BLaER1 (cell line): ENCODE data around the gene IVD.

Source experiments
- H3K27ac ChIP-seq: shearing (Covaris generic); formaldehyde crosslinking; 2 replicates; pipeline ENCODE4 v1.8.1; 2022
- H3K27me3 ChIP-seq: shearing (Covaris generic); formaldehyde crosslinking; 2 replicates; pipeline ENCODE4 v1.8.1; 2022
- H3K36me3 ChIP-seq: shearing (Covaris generic); formaldehyde crosslinking; 2 replicates; pipeline ENCODE4 v1.8.1; 2022
- H3K4me1 ChIP-seq: shearing (Covaris generic); formaldehyde crosslinking; 2 replicates; pipeline ENCODE4 v1.8.1; 2022
- H3K4me2 ChIP-seq: shearing (Covaris generic); formaldehyde crosslinking; 2 replicates; pipeline ENCODE4 v1.8.1; 2022
- H3K4me3 ChIP-seq: shearing (Covaris generic); formaldehyde crosslinking; 2 replicates; pipeline ENCODE4 v1.8.1; 2022
- H3K9ac ChIP-seq: shearing (Covaris generic); formaldehyde crosslinking; 2 replicates; pipeline ENCODE4 v1.8.1; 2022
- H3K9me3 ChIP-seq: shearing (Covaris generic); formaldehyde crosslinking; 2 replicates; pipeline ENCODE4 v1.8.1; 2022
- H4K20me1 ChIP-seq: shearing (Covaris generic); formaldehyde crosslinking; 2 replicates; pipeline ENCODE4 v1.8.1; 2022
- Cebpa-rat ChIP-seq: shearing (Covaris generic); IDR thresholded peaks from 2 replicates; pipeline ENCODE4 v1.8.1; 2022

The IVD gene

DNA sequence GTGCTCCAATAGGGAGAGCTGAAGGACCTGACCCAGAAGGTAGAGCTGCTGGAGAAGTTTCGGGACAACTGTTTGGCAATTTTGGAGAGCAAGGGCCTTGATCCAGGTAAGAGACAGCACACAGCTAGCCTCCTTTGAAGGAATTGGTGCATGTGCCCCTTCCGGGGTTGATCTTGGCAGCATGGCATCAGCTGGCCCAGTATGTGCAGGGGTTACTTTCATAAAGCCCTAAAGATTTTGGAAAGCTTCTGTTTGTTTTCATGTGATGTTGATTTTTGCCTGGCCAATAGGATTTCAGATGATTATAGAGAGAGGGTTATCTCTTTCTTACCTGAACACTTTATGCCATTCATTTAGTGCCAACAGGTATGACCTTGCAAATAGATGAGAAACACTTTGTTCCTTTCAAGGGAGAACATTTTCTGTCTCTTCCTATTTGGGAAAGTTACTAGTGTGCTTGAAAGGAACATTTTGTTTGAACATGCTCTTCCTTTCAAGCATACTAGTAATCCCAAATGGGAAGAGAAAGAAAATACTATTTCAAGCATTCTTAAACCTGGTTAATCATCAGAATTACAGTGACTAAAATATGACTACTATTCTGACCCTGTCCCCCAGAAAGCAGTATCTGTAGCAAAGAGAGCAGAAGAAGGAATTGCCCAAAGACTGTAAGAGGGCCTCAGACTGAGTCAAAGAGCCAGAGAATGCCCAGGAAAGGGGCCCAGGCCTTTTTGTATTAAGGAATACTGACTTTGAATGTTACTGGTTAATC lies 15.6 kb upstream of the IVD start:
- no peak overlapping the region for H3K9ac ChIP-seq
- no peaks in the 10 kb centered on the region for H4K20me1 ChIP-seq
- peaks cover 100% of the 10 kb centered on the region for H3K36me3 ChIP-seq
- peaks cover 20% of the 10 kb centered on the region for H3K4me1 ChIP-seq
- no peak overlapping the region for H3K4me2 ChIP-seq
- TF ChIP-seq Cebpa-rat = no peak
- no peak overlapping the region for H3K27ac ChIP-seq
- H3K4me3 ChIP-seq = no peak overlapping the region
- H3K9me3 ChIP-seq = peaks cover 30% of the 10 kb centered on the region
- H3K27me3 ChIP-seq = no peaks in the 10 kb centered on the region

DNA sequence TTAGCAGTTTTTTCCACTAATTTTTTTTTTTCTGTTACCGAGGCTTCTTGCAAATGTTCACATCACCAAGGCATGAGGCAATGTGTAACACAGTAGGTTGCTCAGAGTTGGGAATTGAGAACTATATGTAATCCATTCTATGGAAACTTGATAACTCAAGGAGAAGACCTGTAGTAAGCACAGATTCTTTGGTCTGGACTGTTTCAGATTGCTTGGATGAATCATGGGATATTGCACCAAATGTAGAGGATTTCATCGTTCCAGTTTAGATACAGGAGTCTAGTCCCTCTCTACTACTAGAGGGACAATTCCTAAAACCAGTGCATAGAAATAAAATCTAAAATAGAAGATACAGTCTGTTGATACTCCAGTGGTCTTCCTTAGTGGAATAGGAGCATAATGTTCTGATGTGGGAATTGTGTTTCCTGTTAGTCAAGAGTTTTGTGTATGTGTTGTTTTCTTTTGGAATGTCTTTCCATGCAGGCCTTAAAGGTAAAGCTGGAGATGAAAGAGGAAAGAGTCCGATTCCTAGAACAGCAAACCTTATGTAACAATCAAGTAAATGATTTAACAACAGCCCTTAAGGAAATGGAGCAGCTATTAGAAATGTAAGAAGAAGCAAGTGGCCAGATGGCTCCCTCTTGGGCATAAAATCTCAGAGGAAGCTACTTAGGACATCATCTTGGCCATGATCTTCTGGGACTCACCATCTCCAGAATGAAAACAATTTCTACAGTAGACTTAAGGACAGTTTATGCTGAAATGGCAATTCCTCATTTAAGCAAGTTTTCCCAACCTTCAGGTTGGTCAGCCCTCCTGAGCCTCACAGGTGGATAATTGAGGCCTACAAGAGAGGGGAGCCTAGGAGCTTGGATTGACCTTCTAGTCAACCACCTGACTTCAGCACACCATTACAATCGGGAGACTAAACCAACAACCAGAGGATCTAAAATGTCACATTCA lies 12.3 kb upstream of the IVD start:
- H3K9me3 ChIP-seq = peaks cover 2% of the 10 kb centered on the region; the same call in 1 of the 2 replicates
- H3K27ac ChIP-seq = no peak overlapping the region
- peaks cover 20% of the 10 kb centered on the region for H3K4me1 ChIP-seq
- H3K4me3 ChIP-seq = no peak overlapping the region
- H3K4me2 ChIP-seq = no peak overlapping the region
- H3K36me3 ChIP-seq = peaks cover 82% of the 10 kb centered on the region
- no peak for TF ChIP-seq Cebpa-rat
- H3K27me3 ChIP-seq = no peaks in the 10 kb centered on the region
- no peaks in the 10 kb centered on the region for H4K20me1 ChIP-seq
- H3K9ac ChIP-seq = no peak overlapping the region

DNA sequence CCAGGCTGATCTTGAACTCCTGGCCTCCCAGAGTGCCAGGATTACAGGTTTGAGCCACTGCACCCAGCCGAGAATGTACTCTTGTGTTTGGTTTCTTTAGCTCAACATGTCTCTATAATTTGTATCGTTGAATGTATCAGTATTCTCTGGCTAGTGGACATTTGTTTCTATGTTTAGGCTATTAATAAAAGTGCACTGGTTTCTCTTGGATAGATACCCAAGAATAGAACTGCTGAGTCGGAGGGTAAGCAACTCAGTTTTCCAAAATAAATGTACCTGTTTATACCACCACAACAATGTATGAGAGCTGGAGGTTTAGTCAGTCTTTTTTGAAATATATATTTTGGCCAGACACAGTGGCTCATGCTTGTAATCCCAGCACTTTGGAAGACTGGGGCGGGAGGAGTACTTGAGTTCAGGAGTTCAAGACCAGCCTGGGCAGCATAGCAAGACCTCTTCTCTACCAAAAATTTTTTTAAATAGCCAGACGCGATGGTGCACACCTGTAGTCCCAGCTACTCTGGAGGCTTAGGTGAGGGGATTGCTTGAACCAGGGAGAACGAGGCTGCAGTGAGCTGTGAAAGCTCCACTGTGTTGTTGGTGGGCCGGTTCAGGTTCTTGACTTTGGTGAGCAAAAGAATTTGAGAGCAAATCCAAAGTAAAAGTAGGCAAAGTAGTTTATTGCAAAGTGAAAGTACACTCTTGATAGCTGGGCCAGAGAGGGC lies 7.7 kb upstream of the IVD start:
- Histone ChIP-seq H3K9ac (peak overlapping the region; percentile 27; the same call in 1 of the 2 replicates), H3K27me3 (no peaks in the 10 kb centered on the region), H3K4me3 (no peak overlapping the region), H3K4me1 (peaks cover 26% of the 10 kb centered on the region), H3K9me3 (no peaks in the 10 kb centered on the region), H3K27ac (peak overlapping the region; percentile 67), H4K20me1 (no peaks in the 10 kb centered on the region), H3K4me2 (peak overlapping the region; percentile 82), H3K36me3 (peaks cover 42% of the 10 kb centered on the region)
- TF ChIP-seq Cebpa-rat = no peak

DNA sequence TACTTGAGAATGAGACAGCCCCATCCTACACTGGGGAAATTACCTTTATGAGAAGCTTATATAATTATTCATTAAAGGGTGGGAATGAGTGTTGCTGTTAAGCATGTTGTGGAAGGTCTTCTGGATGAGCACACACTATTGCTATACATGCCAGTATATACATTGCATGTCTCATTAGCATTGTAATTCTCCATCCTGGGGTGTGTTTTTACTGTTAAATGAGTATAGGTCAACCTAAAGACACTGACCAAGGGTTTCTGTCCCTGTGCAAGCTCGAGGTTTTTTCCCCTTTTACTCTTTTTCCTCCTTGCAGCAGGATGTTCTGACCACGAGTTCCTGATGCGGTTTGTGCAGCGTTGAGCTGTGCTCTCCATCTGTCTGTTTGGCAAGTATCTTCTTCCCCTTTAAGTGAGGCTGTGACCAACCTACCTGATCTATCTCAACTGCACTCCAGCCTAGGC lies 7.2 kb upstream of the IVD start:
- Histone ChIP-seq H3K27me3 (no peaks in the 10 kb centered on the region), H3K9ac (peak overlapping the region; percentile 27; the same call in 1 of the 2 replicates), H3K27ac (peak overlapping the region; percentile 67), H3K36me3 (peaks cover 36% of the 10 kb centered on the region), H3K4me3 (no peak overlapping the region; the same call in 1 of the 2 replicates), H3K4me2 (peak overlapping the region; percentile 82), H3K4me1 (peaks cover 26% of the 10 kb centered on the region), H4K20me1 (no peaks in the 10 kb centered on the region), H3K9me3 (no peaks in the 10 kb centered on the region)
- TF ChIP-seq Cebpa-rat = no peak

DNA sequence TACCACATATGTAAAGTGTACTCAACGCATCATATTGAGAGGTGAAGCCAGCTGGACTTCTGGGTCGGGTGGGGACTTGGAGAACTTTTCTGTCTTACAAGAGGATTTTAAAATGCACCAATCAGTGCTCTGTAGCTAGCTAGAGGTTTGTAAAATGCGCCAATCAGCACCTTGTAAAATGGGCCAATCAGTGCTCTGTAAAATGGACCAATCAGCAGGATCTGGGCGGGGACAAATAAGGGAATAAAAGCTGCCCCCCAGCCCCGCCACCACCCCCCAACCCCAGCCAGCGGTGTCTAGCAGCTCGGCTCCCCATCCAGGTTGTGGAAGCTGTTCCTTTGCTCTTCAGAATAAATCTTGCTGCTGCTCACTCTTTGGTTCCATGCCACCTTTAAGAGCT lies 6.2 kb upstream of the IVD start:
- no peaks in the 10 kb centered on the region for H3K27me3 ChIP-seq
- H3K4me2 ChIP-seq = peak overlapping the region; percentile 82
- no peak for TF ChIP-seq Cebpa-rat
- no peak overlapping the region for H3K27ac ChIP-seq
- H3K9me3 ChIP-seq = no peaks in the 10 kb centered on the region
- H4K20me1 ChIP-seq = no peaks in the 10 kb centered on the region
- no peak overlapping the region for H3K9ac ChIP-seq
- H3K4me1 ChIP-seq = peaks cover 26% of the 10 kb centered on the region
- no peak overlapping the region for H3K4me3 ChIP-seq
- H3K36me3 ChIP-seq = peaks cover 27% of the 10 kb centered on the region

DNA sequence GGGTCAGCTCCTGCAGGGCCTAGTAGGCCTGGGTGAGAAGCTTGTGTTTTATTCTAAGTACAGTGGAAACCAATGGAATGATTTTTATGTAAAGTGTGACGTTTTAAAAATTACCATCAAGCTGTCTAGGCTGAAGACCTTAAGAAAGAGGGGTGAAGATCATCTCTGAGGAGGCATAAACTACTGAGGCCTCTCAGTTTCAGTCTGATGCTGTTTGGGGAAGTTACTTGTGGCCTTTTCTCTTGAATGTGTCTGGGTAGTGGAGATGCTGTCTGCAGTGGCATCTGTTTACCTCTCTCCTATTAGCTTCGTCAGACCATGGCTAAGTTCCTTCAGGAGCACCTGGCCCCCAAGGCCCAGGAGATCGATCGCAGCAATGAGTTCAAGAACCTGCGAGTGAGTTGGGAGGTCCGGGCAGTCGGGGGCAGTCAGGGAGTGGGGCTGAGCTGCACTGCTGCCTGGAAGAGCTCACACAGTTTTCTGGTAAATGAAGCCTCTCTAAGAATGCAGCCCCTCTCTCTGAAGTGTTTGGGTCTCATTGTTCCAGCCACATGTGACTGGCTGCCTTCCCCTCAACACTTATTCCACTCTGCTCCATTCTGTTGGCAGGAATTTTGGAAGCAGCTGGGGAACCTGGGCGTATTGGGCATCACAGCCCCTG lies 1.9 kb downstream of the IVD start:
- 0 out of 2 replicates have a peak overlapping the region, but pooled peaks have one; percentile 89 for H3K4me3 ChIP-seq
- TF ChIP-seq Cebpa-rat = no peak
- H3K27ac ChIP-seq = no peak overlapping the region; the same call in 1 of the 2 replicates
- peaks cover 29% of the 10 kb centered on the region for H3K4me1 ChIP-seq
- H4K20me1 ChIP-seq = peaks cover 28% of the 10 kb centered on the region
- peak overlapping the region; percentile 88 for H3K4me2 ChIP-seq
- H3K9ac ChIP-seq = peak overlapping the region; percentile 26; the same call in 1 of the 2 replicates
- peaks cover 54% of the 10 kb centered on the region for H3K36me3 ChIP-seq
- no peaks in the 10 kb centered on the region for H3K9me3 ChIP-seq
- H3K27me3 ChIP-seq = no peaks in the 10 kb centered on the region

DNA sequence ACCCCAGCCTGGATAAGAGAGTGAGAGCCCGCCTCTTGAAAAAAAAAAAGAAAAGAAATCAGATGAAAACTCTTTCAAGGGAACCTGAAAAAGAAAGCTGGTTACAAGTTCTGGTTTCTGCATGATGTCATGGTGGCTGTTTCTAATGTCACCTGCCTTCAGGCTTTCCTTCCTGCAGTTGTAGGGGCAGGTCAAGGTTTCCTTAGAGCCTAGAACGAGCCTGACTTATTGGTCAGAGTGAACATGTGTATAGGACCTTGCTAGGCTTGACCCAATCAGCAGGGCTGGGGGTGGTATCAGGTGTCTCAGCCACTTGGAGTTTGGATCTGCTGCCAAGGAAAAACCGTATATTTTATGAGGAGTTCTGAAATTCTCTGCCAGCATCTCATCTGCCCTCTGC lies 3.8 kb downstream of the IVD start:
- H3K9ac ChIP-seq = no peak overlapping the region
- H3K36me3 ChIP-seq = peaks cover 73% of the 10 kb centered on the region
- no peaks in the 10 kb centered on the region for H3K27me3 ChIP-seq
- peaks cover 29% of the 10 kb centered on the region for H3K4me1 ChIP-seq
- H3K4me2 ChIP-seq = no peak overlapping the region
- H3K27ac ChIP-seq = no peak overlapping the region
- H3K4me3 ChIP-seq = no peak overlapping the region
- TF ChIP-seq Cebpa-rat = no peak
- peaks cover 37% of the 10 kb centered on the region for H4K20me1 ChIP-seq
- H3K9me3 ChIP-seq = no peaks in the 10 kb centered on the region

DNA sequence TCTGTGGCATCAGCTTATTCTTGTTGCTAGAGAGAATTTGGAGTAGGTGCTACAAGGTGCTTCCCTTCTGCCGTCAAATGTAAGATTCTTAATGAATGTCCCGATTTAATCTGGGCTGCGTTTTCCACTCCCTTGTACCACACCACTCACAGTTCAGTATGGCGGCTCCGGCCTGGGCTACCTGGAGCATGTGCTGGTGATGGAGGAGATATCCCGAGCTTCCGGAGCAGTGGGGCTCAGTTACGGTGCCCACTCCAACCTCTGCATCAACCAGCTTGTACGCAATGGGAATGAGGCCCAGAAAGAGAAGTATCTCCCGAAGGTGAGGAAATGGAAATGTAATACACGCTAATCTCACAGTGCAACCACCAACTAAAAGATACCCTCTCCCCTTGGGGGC lies 4.9 kb downstream of the IVD start:
- Histone ChIP-seq H3K27ac (no peak overlapping the region), H3K4me2 (no peak overlapping the region), H3K9me3 (no peaks in the 10 kb centered on the region), H3K9ac (no peak overlapping the region), H3K4me1 (peaks cover 20% of the 10 kb centered on the region), H3K4me3 (no peak overlapping the region), H4K20me1 (peaks cover 37% of the 10 kb centered on the region), H3K36me3 (peaks cover 84% of the 10 kb centered on the region), H3K27me3 (no peaks in the 10 kb centered on the region)
- TF ChIP-seq Cebpa-rat = no peak
